Lower leg skin (tissue), 3 donors: ENCODE results near the gene GNG12.

ENCODE experiments used
- CTCF ChIP-seq, 3 donors: fragments of 450-650 bp; IDR thresholded peaks; one replicate each; pipeline ENCODE4 v1.5.1; 2016; ENCODE audit warnings: antibody characterized with exemption in 3 of 3, mild to moderate bottlenecking in 3 of 3, moderate library complexity in 2 of 3
- POLR2A ChIP-seq, 2 donors: fragments of 450-650 bp; IDR thresholded peaks; one replicate each; pipeline ENCODE4 v1.6.1; 2016 to 2017; ENCODE audit warnings: antibody characterized with exemption in 2 of 2, mild to moderate bottlenecking in 1 of 2, moderate library complexity in 1 of 2

- no peak for TF ChIP-seq POLR2A (IDR thresholded peaks at IDR 0.05)
- TF ChIP-seq CTCF (IDR thresholded peaks at IDR 0.05), result no peak
Observed at GRCh38 chr1:67687198-67687545, 146.1 kb downstream of the GNG12 start.
